CD4-positive, alpha-beta T cell treated with Interleukin-6 for 4 hours (primary cell): Measurements from ENCODE around the gene HAUS3.

Experiments
- DNase-seq: peaks from one replicate; pipeline ENCODE4 v3.0.0-alpha.2; 2020; ENCODE audit warnings: mixed read lengths

The HAUS3 gene

GRCh38 chr4:2241410-2242353 is at the start of gene HAUS3, which contains the start of gene POLN:
Gene HAUS3 (minus strand): TSS chr4:2242121. CDS start chr4:2240946, 1,175 bp downstream.
Gene POLN (minus strand): TSS chr4:2242121. CDS start chr4:2229231, 12,890 bp downstream.
- DNase-seq, result peak; percentile 99

GRCh38 chr4:2290974-2291704 is 49.2 kb upstream of the HAUS3 start:
- peak; percentile 82 for DNase-seq

GRCh38 chr4:2290488-2290887 is 48.6 kb upstream of the HAUS3 start:
- no peak for DNase-seq

- no peak for DNase-seq
Observed at GRCh38 chr4:2289955-2290333, 48.0 kb upstream of the HAUS3 start.

GRCh38 chr4:2289311-2289954 is 47.5 kb upstream of the HAUS3 start:
- no peak for DNase-seq

- DNase-seq, result no peak
Observed at GRCh38 chr4:2288051-2288541, 46.2 kb upstream of the HAUS3 start.

- DNase-seq, result no peak
Observed at GRCh38 chr4:2287594-2287915, 45.6 kb upstream of the HAUS3 start.

- no peak for DNase-seq
Observed at GRCh38 chr4:2286904-2287593, 45.1 kb upstream of the HAUS3 start.

- no peak for DNase-seq
Observed at GRCh38 chr4:2285613-2286381, 43.9 kb upstream of the HAUS3 start.

- DNase-seq, result no peak
Observed at GRCh38 chr4:2284934-2285612, 43.2 kb upstream of the HAUS3 start.

GRCh38 chr4:2284161-2284933 is 42.4 kb upstream of the HAUS3 start:
- DNase-seq, result no peak

GRCh38 chr4:2283199-2283711 is 41.3 kb upstream of the HAUS3 start:
- no peak for DNase-seq

GRCh38 chr4:2281575-2282343 is 39.8 kb upstream of the HAUS3 start:
- peak; percentile 86 for DNase-seq

- peak; percentile 22 for DNase-seq
Observed at GRCh38 chr4:2280531-2281300, 38.8 kb upstream of the HAUS3 start.

- no peak for DNase-seq
Observed at GRCh38 chr4:2277956-2278355, 36.0 kb upstream of the HAUS3 start.

GRCh38 chr4:2276581-2277325 is 34.8 kb upstream of the HAUS3 start:
- no peak for DNase-seq

GRCh38 chr4:2275546-2276251 is 33.8 kb upstream of the HAUS3 start:
- DNase-seq, result no peak
